ENCODE measurements around the gene SERPINE2. TPM values are rescaled to one million over a fixed set of nuclear protein-coding genes. Genes with fewer than 3 reads are reported as not detected.

SERPINE2 gene
- total and polyA plus RNA-seq, 8 donors = 1.8 to 27.4 (median 11.2) TPM; not detected in 1

DNA sequence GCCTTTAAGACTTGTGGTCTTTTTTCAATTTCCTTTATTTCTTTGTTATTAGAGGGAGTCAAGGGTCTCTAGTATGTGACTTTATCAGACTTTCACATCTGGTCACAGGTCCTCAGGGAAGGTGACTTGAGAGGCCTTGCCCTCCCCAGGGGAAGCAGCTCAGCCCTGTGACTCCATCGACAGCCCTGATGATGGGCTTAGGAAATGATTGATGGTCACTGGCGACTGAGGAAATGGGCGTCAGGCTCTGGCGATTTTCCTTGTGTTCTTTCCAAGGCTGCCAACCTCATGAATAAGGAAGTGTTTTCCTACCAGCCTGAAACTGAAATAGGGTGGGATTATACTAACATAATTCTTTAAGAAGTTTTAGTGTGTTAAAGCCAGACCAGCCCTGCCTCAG, 21.1 kb downstream of the SERPINE2 start:
- H3K9me3 ChIP-seq = no peaks in the 10 kb centered on the region
- no peak for TF ChIP-seq EP300 (IDR thresholded peaks at IDR 0.05)
- TF ChIP-seq, protein P1, sequence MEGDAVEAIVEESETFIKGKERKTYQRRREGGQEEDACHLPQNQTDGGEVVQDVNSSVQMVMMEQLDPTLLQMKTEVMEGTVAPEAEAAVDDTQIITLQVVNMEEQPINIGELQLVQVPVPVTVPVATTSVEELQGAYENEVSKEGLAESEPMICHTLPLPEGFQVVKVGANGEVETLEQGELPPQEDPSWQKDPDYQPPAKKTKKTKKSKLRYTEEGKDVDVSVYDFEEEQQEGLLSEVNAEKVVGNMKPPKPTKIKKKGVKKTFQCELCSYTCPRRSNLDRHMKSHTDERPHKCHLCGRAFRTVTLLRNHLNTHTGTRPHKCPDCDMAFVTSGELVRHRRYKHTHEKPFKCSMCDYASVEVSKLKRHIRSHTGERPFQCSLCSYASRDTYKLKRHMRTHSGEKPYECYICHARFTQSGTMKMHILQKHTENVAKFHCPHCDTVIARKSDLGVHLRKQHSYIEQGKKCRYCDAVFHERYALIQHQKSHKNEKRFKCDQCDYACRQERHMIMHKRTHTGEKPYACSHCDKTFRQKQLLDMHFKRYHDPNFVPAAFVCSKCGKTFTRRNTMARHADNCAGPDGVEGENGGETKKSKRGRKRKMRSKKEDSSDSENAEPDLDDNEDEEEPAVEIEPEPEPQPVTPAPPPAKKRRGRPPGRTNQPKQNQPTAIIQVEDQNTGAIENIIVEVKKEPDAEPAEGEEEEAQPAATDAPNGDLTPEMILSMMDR (IDR thresholded peaks at IDR 0.05) = no peak
- TF ChIP-seq POLR2AphosphoS5 (IDR thresholded peaks at IDR 0.05) = no peak
- no peak for TF ChIP-seq POLR2A (IDR thresholded peaks at IDR 0.05)
- no peaks in the 10 kb centered on the region for H3K27me3 ChIP-seq
- DNase-seq = no peak
- no peaks in the 10 kb centered on the region for H3K36me3 ChIP-seq
- H3K4me3 ChIP-seq = no peak overlapping the region
- H3K27ac ChIP-seq = no peak overlapping the region
- H3K4me1 ChIP-seq = peaks cover 0 to 8% (median 5%) of the 10 kb centered on the region in 4 donors
- intact Hi-C loops (cut with DNase I; ENCODE audit: low total_unique reads) = no loop called here
- WGBS, 5 donors = 55 to 76% (median 62%) methylated on average over 4 of the region's 4 CpGs

DNA sequence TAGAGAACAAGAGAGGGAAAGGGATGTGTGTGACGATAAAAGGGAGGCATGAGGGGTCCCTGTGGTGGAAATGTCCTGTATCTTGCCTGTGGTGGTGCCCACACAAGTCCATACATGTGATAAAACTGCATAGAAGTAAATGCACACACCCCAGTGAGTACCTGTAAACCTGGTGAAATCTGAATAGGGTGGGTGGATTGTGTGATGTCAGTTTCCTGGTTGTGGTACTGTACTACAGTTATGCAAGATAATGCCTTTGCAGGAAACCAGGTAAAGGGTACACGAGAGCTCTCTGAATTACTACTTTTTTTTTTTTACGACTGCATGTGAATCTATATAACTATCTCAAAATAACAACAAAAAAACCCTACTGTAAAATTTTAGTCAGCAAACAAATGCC, 22.1 kb downstream of the SERPINE2 start:
- intact Hi-C loops (cut with DNase I; ENCODE audit: low total_unique reads) = no loop called here
- TF ChIP-seq POLR2AphosphoS5 (IDR thresholded peaks at IDR 0.05) (no peak), EP300 (IDR thresholded peaks at IDR 0.05) (no peak), POLR2A (IDR thresholded peaks at IDR 0.05) (no peak)
- TF ChIP-seq, protein P1 (IDR thresholded peaks at IDR 0.05) = no peak
- H3K27me3 ChIP-seq = no peaks in the 10 kb centered on the region

DNA sequence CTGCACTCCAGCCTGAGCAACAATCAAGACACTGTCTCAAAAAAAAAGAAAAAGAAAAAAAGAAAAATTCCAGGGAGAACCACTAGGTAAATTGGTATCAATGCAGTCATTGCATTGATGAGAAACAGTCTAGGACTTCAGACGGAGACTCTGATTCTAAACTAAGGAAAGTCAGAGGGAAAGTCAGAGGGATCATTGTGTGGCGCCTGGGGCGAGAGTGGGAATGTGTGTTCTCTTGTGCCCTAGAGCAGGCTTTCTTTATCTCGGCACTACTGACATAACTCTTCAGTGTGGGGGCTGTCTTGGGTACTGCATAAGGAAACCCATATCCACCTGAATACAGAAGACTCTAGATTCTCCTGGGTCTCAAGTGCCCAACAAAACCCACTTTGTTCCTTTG, 24.8 kb downstream of the SERPINE2 start:
- H3K27me3 ChIP-seq = no peaks in the 10 kb centered on the region
- DNase-seq = no peak
- no peak overlapping the region for H3K27ac ChIP-seq
- 86 to 90% (median 90%) methylated on average over 4 of the region's 4 CpGs for WGBS, 5 donors
- no peaks in the 10 kb centered on the region for H3K9me3 ChIP-seq
- intact Hi-C loops (cut with DNase I; ENCODE audit: low total_unique reads) = no loop called here
- H3K4me1 ChIP-seq = peaks cover 5 to 16% (median 11%) of the 10 kb centered on the region in 4 donors
- no peak for TF ChIP-seq POLR2AphosphoS5 (IDR thresholded peaks at IDR 0.05)
- TF ChIP-seq EP300 (IDR thresholded peaks at IDR 0.05) = no peak
- no peak for TF ChIP-seq POLR2A (IDR thresholded peaks at IDR 0.05)
- TF ChIP-seq, protein P1 (IDR thresholded peaks at IDR 0.05) = no peak
- no peaks in the 10 kb centered on the region for H3K36me3 ChIP-seq
- H3K4me3 ChIP-seq = no peak overlapping the region

More for the DNA sequence above, 22.1 kb downstream of the SERPINE2 start:
- Histone ChIP-seq H3K27ac (no peak overlapping the region), H3K4me3 (no peak overlapping the region), H3K4me1 (peaks cover 0 to 8% (median 5%) of the 10 kb centered on the region in 4 donors), H3K9me3 (no peaks in the 10 kb centered on the region), H3K36me3 (no peaks in the 10 kb centered on the region)
- DNase-seq = peak in 1 of 2 donors; percentile 41
- 49 to 68% (median 52%) methylated on average over 3 of the region's 3 CpGs for WGBS, 5 donors

- peaks cover 13 to 31% (median 17%) of the 10 kb centered on the region in 4 donors for H3K4me1 ChIP-seq
- no peaks in the 10 kb centered on the region for H3K36me3 ChIP-seq
- no peak for DNase-seq
- WGBS, 5 donors = 31 to 67% (median 48%) methylated on average over 1 of the region's 1 CpG
- H3K27ac ChIP-seq = no peak overlapping the region
- no peaks in the 10 kb centered on the region for H3K9me3 ChIP-seq
- TF ChIP-seq EP300 (IDR thresholded peaks at IDR 0.05) (no peak), POLR2AphosphoS5 (IDR thresholded peaks at IDR 0.05) (no peak), POLR2A (IDR thresholded peaks at IDR 0.05) (no peak)
- TF ChIP-seq, protein P1 (IDR thresholded peaks at IDR 0.05) = no peak
- no peaks in the 10 kb centered on the region for H3K27me3 ChIP-seq
- H3K4me3 ChIP-seq = no peak overlapping the region
- intact Hi-C loops (cut with DNase I; ENCODE audit: low total_unique reads) = no loop called here
Measured at GRCh38 chr2:224011837-224012236, 27.2 kb downstream of the SERPINE2 start.

Measured in stomach (tissue), 9 donors.